GM18907 (cell line): ENCODE results near the gene C12orf75.
"Not testable (repeated sequence)": the region's sequence is repeated elsewhere in the genome, so short reads cannot be mapped to it uniquely, and the experiment has no call there.

Experiments
- ATAC-seq: cut with Tn5 transposase; IDR thresholded peaks from one replicate; pipeline ENCODE4 v1.9.1; 2021; ENCODE audit warnings: mild to moderate bottlenecking, moderate library complexity; ENCODE audit not compliant: unreplicated experiment

Gene C12orf75

DNA sequence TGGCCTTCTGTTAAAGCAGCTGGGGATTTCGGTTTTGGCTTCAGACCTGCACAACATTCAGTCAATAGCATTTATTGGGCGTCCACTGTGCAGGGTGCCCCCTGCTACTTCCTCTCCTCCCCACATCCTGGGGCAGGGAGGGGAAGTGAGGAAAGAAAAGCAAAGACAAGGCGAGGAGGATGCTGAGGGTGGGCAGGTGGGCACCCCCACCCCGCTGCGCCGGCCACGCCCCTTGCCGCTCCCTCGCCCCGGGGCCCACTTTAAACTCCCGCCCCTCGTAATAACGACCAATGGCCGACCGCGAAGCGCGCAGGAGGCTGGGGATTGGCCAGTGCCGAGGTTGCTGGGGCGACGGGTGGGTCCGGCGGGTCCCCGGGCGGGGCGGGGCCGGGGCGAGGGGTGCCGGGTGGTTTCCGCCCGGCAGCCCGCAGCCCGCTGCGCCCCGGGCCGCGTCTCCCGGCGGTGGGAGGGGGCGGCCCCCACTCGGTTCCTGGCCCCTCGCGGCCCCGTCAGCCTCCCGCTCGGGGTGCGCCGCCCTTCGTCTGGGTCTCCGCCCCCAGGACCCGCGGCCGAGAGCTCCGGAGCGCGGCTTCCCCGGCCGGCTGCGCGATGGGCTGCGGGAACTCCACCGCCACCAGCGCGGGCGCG lies at the start of gene C12orf75:
Gene C12orf75, plus strand, starts transcription at position 409 of the 648 bp plus-strand sequence. Its CDS starts 201 bp downstream, at position 610.
- ATAC-seq, result peak; percentile 82

DNA sequence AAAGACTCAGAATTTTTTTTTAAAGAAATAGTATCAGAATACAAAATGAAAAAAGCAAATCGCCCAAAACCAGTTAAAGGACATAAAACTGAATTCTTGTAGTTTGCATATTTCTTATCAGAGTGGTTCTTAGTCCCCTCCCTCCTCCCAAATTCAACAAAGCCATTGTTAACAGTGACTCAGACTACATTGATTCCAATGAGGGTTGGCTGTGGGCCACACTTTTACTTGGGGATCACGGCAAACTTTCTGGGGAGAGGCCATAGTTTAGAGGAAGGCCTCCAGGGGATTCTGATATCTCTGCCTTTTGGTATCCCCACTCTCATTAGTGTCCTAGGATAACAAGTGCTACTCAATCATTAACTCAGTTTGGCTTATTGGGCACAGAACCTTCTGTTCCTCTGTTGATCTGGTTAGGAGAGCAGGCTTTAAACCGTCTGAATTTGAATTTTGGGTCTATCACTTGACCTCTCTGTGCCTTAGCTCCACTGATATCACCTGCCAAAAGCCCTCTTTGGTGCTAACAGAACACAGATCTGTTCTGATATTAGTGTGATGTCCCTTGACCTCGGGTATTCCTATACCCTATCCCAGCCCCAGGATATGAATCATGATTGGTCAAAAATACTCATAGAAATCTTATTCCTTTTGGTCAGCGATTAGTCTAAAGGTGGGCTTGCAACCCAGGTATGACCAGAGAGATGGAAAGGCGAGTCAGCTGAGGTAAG lies 49.4 kb upstream of the C12orf75 start:
- ATAC-seq, result no peak

DNA sequence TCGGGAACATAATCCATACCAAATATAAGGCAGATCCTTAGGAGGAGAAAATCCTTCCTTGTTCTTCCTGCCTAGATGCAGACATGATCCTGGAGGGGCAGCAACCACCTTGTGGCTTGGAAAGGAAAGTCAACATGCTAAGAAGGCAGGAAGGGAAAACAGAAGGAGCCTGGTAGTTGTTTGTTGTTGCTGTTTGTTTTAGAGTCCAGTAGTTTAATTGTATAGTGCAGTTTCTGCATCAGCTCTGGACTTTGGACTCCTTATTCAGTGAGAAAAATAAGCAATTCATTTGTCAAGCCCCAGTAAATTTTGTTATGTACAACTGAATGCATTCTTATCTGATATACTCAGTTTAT lies 48.8 kb upstream of the C12orf75 start:
- no peak for ATAC-seq

DNA sequence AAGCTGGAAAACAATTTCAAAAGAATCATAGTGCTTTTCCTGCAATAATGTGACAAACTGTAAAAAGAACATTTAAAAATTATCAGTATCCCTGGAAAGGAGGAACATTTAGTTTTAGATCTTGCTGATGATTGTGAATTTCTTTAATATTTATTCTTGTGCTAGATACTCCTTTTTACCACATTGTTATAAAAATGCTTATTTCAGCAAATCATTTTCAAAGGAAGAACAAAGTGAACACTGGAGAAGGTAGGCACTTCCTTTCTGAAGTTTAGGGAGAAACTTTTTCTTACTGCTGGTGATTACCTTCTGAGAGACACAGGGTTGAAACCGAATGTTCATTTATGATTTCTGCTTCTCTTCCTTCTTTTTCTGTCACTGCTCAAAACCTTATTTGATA lies 45.1 kb upstream of the C12orf75 start:
- no peak for ATAC-seq

DNA sequence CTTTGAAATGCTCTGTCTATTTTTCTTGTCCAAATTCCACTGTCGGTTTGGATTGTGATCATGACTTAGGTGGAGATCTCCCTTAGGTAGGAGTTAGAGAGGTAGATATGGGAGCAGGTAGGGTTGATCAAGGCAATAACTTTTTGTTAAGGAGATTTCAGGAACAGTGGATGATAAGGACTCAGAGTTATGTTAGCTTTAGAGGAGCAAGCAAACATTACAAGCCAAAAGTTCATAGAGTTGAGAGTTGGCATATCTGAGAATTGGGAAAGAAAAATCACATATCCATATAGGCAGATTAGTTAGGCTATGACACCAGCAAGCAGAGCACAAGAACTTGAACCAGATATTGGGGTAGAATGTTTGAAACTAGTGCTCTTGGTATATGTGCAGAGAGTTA lies 43.1 kb upstream of the C12orf75 start:
- no peak for ATAC-seq

DNA sequence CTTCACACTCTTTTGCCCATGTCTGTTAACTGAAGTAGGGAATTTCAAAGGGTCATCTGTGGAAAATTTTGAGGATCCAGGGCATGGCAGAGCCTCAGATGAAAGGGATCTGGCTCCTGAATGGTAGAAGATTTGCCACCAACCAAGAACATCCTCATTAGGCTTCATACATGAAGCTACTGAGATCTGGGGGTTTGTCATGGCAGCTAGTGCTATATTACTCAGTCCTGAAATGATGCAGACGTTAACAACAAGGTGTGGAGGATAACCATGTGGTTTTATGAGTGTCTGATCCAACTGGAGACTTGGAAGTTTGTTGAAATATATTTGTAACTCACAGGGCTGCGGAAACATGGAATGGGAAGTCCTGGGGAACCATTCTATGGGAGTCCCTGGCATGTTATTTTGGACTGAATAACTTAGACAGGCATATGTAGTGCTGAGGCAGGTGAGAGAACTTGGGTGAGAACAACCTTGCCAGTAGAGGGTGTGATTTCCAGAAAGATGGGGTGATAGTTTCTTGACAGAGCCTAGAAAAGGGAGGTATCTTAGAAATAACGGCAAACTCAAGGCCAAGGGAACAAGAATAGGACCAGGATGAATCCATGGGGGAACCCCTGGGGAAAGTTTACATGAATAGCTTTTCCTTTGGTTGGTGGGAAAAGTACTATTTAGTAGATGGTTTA lies 42.0 kb upstream of the C12orf75 start:
- no peak for ATAC-seq

DNA sequence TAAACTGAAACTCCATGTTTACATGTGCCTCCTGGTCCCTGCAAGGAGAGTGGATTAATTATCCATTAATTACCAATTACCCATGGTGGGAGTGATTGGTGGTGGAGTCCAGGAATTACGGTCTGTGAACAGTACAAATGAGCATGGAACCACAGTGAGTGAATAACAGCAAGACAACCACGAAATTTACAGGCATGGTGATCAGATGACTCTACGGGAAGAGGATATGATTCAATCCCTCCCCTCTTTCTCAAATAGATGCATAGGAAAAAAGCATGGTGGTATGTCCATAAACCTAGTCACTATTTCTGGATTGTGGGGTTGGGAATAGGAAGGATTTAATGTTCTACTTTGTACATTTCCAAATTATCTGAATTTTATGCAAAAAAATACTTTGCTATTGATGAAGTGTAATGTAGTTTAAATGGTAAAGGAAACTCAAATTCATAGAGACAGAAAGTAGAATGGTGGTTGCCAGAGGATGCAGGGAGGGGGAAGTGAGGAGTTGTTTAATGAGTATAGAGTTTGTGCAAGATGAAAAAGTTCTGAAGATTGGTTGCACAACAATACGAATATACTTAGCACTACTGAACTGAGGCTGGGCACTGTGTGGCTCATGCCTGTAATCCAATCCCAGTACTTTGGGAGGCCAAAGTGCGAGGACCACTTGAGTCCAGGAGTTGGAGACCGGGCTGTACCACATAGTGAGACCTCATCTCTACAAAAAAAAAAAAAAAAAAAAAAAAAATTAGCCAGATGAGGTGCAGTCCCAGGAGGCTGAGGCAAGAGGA lies 41.2 kb upstream of the C12orf75 start:
- no peak for ATAC-seq

DNA sequence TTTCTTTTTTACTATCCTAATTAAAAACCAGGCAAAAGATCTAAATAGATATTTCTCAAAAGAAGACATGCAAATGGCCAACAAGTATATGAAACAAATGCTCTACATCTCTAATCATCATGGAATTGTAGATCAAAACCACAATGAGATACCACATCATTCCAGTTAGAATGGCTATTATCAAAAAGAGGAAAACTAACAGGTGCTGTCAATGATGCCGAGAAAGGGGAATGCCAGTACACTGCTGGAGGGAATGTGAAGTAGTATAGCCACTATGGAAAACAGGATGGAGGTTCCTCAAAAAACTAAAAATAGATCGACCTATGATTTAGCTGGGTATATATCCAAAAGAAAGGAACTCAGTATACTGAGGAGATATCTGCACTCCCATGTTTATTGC lies 39.0 kb upstream of the C12orf75 start:
- ATAC-seq, result no peak

DNA sequence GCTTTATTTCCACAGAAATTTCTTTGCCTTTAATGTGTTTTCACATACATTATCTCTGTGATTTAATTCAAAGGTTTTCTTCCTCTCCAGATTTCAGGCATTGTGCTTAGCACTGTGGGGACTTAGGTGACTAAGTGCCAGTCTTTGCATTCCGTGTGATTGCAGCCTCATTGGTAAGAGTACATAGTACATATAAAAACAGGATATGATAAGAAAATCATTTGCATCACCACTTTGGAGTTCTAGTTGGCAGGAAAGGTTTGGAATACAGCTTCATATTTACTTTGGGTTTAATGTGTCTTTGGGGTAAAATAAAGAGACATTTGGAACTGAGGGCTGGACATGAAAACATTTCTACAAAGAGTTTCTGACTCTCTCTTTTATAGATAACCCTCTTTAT lies 37.8 kb upstream of the C12orf75 start:
- ATAC-seq, result no peak

DNA sequence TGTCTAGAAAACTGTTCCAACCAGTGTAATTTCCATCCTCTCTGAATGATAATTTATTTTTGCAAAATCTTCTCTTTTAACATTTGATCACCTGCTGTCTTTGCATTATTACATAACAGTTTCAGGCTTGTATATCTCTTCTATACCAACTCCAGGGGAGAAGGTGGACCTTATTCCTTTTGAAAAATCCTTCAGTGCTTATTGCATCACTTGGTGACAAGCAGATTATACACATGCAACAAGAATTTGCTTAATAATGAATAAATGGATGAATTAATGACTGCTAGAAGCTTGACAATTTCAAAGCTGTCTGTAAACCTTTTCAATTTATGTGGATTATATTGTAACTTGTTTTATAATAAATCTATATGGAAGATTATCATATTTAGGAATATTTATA lies 37.3 kb upstream of the C12orf75 start:
- ATAC-seq, result no peak

DNA sequence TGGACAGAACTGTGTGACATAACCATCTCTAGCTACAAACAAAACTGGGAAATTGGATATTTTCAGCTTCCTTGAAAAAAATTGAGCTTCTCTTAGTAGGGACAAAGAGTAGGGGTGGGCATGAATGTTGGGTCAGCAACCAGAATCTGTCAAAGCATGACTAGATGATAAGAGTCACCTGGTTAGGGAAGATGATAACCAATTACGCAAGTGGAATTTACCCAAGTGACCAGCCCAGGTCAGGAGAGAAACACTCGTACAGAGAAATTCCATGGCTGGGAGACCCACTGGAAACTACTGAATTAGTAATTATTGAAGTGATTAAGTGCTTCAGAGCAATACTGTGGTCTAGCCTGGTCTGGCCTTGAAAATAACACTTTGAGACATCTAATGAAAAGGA lies 36.3 kb upstream of the C12orf75 start:
- no peak for ATAC-seq

DNA sequence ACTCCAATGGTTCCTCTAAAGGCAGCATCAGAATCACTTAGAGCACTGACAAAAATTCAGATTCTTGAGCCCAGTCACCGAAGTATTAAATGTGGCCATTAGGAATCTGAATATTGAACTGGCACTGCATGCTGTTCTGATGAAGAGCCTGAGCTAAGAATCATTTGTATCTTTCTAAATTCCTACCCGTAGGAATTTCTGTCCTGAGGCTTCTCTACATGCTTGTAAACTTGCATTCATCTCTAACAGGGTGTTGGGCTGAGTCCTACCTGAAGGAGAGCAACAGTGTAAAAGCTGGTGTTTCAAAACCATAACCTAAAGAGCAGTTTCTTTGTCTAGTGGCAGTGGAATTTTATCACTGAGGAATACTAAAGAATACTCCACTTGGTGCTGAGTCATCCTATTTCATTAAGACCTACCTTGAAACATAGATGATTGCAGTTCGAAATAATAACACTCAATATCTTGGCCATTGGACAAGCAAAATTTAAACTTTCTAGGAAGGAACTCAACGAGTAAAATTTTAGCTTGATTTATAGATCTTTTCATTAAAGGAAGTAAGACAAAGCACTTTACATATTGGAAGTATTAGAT lies 35.5 kb upstream of the C12orf75 start:
- ATAC-seq, result no peak

DNA sequence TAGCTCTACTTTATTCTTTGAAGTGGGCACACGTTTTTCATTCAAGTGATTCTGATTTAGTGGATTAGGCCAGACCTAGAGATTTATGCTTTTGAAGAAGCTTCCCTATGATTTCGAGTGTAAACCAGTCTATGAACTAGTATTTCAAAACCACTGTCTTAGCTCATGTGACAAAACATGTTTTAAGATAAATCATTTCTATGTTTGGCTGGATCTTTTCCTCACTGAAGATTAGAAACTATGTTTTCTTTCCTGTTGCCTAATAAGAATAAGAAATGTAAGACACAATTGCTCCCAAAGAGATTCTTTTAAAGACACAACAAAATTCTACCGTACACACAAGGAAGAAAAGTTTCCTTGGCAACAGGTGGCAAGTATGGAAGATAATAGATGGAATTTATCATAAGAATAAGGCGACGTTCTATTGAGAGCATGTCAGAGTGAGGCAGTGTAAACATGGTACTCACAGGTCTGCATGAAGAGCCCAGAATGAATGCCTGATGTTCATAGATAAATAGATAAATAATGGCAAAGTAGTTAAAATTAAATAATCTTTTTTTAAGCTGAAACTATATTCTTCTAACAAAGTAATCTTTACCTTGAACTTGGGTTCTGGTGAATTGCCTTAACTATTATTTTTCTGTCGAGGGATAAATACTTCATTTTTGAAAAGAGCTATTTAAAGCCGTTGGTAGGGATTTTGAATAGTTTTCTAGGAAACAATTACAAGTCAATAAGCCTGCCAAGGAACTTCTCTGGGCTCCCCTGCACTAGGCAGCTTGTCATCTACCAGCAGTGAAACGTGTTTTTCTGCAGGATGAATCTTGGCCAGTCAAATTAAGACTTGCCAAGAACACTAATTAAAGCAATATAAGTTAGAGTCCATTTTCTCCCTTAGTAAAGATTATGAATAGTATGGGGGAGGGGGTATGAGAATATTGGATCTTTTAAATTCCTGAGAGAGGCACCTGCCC lies 34.1 kb upstream of the C12orf75 start:
- ATAC-seq, result no peak

DNA sequence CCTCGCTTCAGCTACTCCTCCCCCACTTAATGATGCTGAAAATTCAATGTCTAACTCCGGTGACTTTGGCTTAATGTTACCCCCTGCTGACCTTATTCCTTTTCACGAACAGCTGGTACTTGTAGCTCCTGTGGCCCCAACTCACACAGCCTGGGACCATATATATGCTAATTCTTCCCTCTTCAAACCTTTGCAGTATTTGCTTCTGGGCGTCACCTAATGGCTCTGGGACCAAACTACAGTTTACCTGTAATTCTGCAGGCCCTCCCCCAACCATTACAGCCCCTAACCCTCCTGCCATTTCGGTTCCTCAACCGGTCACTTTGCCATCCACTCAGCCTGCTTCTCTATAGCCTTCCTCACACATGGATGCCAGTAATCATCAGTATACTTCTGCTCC lies 29.6 kb upstream of the C12orf75 start:
- ATAC-seq, result no peak

DNA sequence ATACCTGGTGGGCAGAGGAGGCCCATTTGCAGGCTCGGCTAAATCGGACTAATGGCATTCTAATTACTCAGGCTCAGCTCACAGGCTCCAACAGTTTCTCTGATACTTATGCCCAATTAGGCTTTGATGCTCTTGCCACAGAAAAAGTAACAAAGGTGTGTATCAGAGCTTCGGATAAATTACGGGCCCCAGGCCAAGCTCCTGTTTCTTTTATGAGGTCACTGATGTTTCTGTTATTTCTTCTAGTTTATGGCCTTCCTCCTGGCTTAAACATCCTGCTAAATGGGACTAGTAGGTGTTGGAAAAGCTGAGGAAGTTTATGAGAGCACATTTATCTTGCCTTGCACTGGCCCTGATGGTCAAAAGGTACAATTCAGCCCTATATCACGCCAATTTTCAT lies 28.8 kb upstream of the C12orf75 start:
- ATAC-seq, result no peak

DNA sequence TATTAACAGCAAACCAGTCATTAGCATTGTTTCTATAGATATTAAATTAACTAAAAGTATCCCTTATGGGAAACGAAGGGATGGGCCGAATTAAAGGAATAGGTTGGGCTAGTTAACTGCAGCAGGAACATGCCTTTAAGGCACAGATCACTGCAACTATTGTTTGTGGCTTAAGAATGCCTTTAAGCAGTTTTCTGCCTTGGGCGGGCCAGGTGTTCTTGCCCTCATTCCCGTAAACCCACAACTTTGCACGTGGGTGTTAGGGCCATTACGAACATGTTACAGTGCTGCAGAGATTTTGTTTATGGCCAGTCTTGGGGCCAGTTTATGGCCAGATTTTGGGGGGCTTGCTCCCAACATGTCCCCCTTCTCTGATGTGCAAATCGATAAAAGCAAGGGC lies 27.5 kb upstream of the C12orf75 start:
- ATAC-seq, result not testable (repeated sequence)

DNA sequence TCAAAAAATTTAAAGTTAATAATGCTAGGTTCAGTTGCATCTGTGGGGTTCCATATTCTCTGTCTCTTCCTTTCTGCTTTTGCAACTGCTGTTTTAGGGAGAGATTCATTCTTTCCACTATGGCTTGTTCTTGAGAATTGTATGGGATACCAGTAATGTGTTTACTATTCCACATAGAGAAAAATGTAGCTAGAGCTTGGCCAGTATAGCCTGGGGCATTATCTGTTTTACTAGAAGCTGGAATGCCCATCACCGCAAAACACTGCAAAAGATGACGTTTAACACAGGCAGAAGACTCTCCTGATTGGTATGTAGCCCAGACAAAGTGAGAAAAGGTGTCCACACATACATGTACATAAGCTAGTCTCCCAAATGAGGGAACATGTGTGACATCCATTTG lies 25.9 kb upstream of the C12orf75 start:
- not testable (repeated sequence) for ATAC-seq

DNA sequence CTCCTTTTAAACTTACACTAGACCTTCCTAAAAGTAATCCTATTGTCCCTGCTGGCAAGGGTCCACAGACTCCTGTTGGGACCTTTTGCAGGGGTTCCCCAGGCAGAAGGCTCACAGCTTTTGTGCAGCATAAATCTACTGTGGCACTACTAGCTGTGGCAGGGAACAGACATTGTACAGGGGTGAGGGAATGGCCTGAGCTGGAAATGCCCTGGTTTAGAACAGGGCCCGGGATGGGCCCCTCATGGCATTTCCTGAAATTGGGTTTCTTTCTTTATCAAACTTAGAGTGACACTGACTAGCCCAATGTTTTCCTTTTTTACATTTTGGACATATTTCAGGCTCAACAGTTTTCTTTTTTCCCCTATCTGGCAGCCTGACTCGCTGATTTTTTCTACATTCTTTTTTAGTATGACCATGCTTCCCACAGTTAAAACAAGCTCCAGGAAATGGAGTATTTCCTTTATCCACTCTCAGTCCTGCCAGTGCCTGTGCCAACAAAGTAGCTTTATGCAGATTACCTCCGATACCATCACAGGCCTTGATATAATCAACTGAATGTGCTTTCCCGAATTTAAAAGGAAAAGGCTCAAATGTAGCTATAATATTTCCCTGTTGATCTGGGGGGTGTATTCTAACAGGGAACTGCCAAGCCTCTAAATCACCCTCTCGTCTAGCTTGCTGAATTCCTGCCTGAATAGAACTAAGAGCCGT lies 22.7 kb upstream of the C12orf75 start:
- ATAC-seq, result not testable (repeated sequence)

DNA sequence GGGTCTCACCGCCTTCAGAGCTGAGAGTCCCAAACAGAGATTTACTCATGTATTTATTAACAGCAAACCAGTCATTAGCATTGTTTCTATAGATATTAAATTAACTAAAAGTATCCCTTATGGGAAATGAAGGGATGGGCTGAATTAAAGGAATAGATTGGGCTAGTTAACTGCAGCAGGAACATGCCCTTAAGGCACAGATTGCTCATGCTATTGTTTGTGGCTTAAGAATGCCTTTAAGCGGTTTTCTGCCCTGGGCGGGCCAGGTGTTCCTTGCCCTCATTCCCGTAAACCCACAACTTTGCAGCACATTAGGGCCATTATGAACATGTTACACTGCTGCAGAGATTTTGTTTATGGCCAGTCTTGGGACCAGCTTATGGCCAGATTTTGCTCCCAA lies 21.7 kb upstream of the C12orf75 start:
- ATAC-seq, result not testable (repeated sequence)
